ENCODE data around the gene USP35. TPM values are rescaled to one million over a fixed set of nuclear protein-coding genes. Genes with fewer than 3 reads are reported as not detected.
A peak's percentile ranks its signal among the peaks of the same experiment; 100 is the strongest.

The USP35 gene
- total RNA-seq, 6 experiments from 2014 or later = 5.3 to 10.1 (median 7.9) TPM

DNA sequence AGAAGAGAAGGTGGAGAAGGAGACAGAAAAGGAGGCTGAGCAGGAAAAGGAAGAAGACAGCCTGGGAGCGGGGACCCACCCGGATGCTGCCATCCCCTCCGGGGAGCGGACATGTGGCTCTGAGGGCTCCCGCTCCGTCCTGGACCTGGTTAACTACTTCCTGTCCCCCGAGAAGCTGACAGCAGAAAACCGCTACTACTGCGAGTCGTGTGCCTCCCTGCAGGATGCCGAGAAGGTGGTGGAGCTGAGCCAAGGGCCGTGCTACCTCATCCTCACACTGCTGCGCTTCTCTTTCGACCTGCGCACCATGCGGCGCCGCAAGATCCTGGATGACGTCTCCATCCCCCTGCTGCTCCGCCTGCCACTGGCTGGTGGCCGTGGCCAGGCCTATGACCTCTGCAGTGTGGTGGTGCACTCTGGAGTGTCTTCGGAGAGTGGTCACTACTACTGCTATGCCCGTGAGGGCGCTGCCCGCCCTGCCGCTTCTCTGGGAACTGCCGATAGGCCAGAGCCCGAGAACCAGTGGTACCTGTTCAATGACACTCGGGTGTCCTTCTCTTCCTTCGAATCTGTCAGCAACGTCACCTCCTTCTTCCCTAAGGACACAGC is 21.4 kb downstream of the USP35 start:
- Histone ChIP-seq H3K27ac (no peak overlapping the region), H3K9me3 (no peaks in the 10 kb centered on the region), H3K27me3 (no peaks in the 10 kb centered on the region), H3K4me1 (no peaks in the 10 kb centered on the region), H3K36me3 (peaks cover 0 to 22% (median 6%) of the 10 kb centered on the region in 4 donors), H3K4me3 (no peak overlapping the region)
- 96% methylated on average over 5 of the region's 31 CpGs for WGBS (ENCODE audit: insufficient coverage, low coverage, low lambda C conversion rate, missing lambda C conversion rate)
- intact Hi-C loops (cut with DNase I) = no loop called here
- peak in 1 of 4 donors; percentile 19 for ATAC-seq
- no peak for TF ChIP-seq POLR2A (IDR thresholded peaks at IDR 0.05)
- no peak for DNase-seq

GRCh38 chr11:78211565-78211964 is 22.8 kb downstream of the USP35 start:
- intact Hi-C loops (cut with DNase I) = no loop called here
- TF ChIP-seq POLR2A (IDR thresholded peaks at IDR 0.05) (no peak), CTCF (IDR thresholded peaks at IDR 0.05) (no peak)
- WGBS (ENCODE audit: insufficient coverage, low coverage, low lambda C conversion rate, missing lambda C conversion rate) = 97% methylated on average over 5 of the region's 5 CpGs
- no peak for DNase-seq
- ATAC-seq = no peak
- H3K27ac ChIP-seq = no peak overlapping the region
- H3K9me3 ChIP-seq = no peaks in the 10 kb centered on the region
- H3K4me3 ChIP-seq = no peak overlapping the region
- no peaks in the 10 kb centered on the region for H3K27me3 ChIP-seq
- no peaks in the 10 kb centered on the region for H3K4me1 ChIP-seq
- H3K36me3 ChIP-seq = peaks cover 0 to 23% (median 8%) of the 10 kb centered on the region in 4 donors

GRCh38 chr11:78212586-78213371 is 24.1 kb downstream of the USP35 start:
- WGBS (ENCODE audit: insufficient coverage, low coverage, low lambda C conversion rate, missing lambda C conversion rate) = no CpG with 5 or more reads among the region's 11 CpGs
- peaks cover 0 to 23% (median 8%) of the 10 kb centered on the region in 4 donors for H3K36me3 ChIP-seq
- H3K9me3 ChIP-seq = no peaks in the 10 kb centered on the region
- intact Hi-C loops (cut with DNase I) = no loop called here
- TF ChIP-seq POLR2A (IDR thresholded peaks at IDR 0.05) (no peak), CTCF (IDR thresholded peaks at IDR 0.05) (no peak)
- no peaks in the 10 kb centered on the region for H3K27me3 ChIP-seq
- no peak overlapping the region for H3K27ac ChIP-seq
- no peaks in the 10 kb centered on the region for H3K4me1 ChIP-seq
- no peak overlapping the region for H3K4me3 ChIP-seq
- DNase-seq (no peak), ATAC-seq (no peak)

- no peak for ATAC-seq
- H3K9me3 ChIP-seq = no peaks in the 10 kb centered on the region
- no peak overlapping the region for H3K27ac ChIP-seq
- intact Hi-C loops (cut with DNase I) = no loop called here
- peaks cover 0 to 23% (median 8%) of the 10 kb centered on the region in 4 donors for H3K36me3 ChIP-seq
- H3K27me3 ChIP-seq = no peaks in the 10 kb centered on the region
- no peak for TF ChIP-seq CTCF (IDR thresholded peaks at IDR 0.05)
- WGBS (ENCODE audit: insufficient coverage, low coverage, low lambda C conversion rate, missing lambda C conversion rate) = no CpG with 5 or more reads among the region's 8 CpGs
- no peaks in the 10 kb centered on the region for H3K4me1 ChIP-seq
- DNase-seq = peak in 1 of 3 donors; percentile 35
- no peak overlapping the region for H3K4me3 ChIP-seq
Observed at GRCh38 chr11:78213526-78214330, 25.0 kb downstream of the USP35 start.
